ENCODE results near the gene NR1D1. TPM values are rescaled to one million over a fixed set of nuclear protein-coding genes. Genes with fewer than 3 reads are reported as not detected.

NR1D1 gene
- total and polyA plus RNA-seq, 2 of the 13 experiments (the other 11 are each of a cell fraction or from before 2014, with no cell fraction given): 2.1 to 2.7 TPM

- no peak for TF ChIP-seq MED1 (CRISPR knock-in tag; IDR thresholded peaks at IDR 0.05)
- 0 out of 2 replicates have a peak, but pooled peaks have one; percentile 18 for TF ChIP-seq KDM4B (CRISPR knock-in tag; IDR thresholded peaks at IDR 0.05)
- no peak for TF ChIP-seq NONO (IDR thresholded peaks at IDR 0.05)
- TF ChIP-seq NONO (CRISPR knock-in tag; conservative IDR thresholded peaks at IDR 0.05): 0 out of 2 replicates have a peak, but pooled peaks have one; percentile 35
- peak; percentile 85 for TF ChIP-seq NRL (CRISPR knock-in tag; IDR thresholded peaks at IDR 0.05; ENCODE audit: borderline replicate concordance)
- TF ChIP-seq TRIM24 (CRISPR knock-in tag; IDR thresholded peaks at IDR 0.05): no peak
- no peak for TF ChIP-seq ZBTB21 (CRISPR knock-in tag; IDR thresholded peaks at IDR 0.05)
- TF ChIP-seq SIX1 (CRISPR knock-in tag; IDR thresholded peaks at IDR 0.05; ENCODE audit: borderline replicate concordance): no peak
- TF ChIP-seq KMT2A (CRISPR knock-in tag; IDR thresholded peaks at IDR 0.05): 0 out of 2 replicates have a peak, but pooled peaks have one; percentile 50
- no peak for TF ChIP-seq ZNF781 (CRISPR knock-in tag; IDR thresholded peaks at IDR 0.05; ENCODE audit: borderline replicate concordance, not compliant biosample characterization)
- TF ChIP-seq ZBTB7A (CRISPR knock-in tag; IDR thresholded peaks at IDR 0.05): peak; percentile 62; the same call in 1 of the 2 replicates
- peak; percentile 50; the same call in 1 of the 2 replicates for TF ChIP-seq HDAC2 (CRISPR knock-in tag; IDR thresholded peaks at IDR 0.05)
- 0 out of 2 replicates have a peak, but pooled peaks have one; percentile 51 for TF ChIP-seq ZNF691 (CRISPR knock-in tag; IDR thresholded peaks at IDR 0.05; ENCODE audit: borderline replicate concordance, low read depth)
- no peak for TF ChIP-seq HOXD1 (CRISPR knock-in tag; IDR thresholded peaks at IDR 0.05)
- no peak for TF ChIP-seq DDIT3 (CRISPR knock-in tag; IDR thresholded peaks at IDR 0.05)
- TF ChIP-seq SAP130 (CRISPR knock-in tag; IDR thresholded peaks at IDR 0.05; ENCODE audit: low read depth): peak; percentile 76
- 0 out of 2 replicates have a peak, but pooled peaks have one; percentile 39 for TF ChIP-seq JUND (CRISPR knock-in tag; IDR thresholded peaks at IDR 0.05)
- peak; percentile 19; the same call in 1 of the 2 replicates for TF ChIP-seq ZBTB33 (CRISPR knock-in tag; IDR thresholded peaks at IDR 0.05)
- 0 out of 2 replicates have a peak, but pooled peaks have one; percentile 33 for TF ChIP-seq DNMT1 (CRISPR knock-in tag; IDR thresholded peaks at IDR 0.05)
- TF ChIP-seq SOX5 (CRISPR knock-in tag; IDR thresholded peaks at IDR 0.05; ENCODE audit: borderline replicate concordance): 0 out of 2 replicates have a peak, but pooled peaks have one; percentile 24
- 0 out of 2 replicates have a peak, but pooled peaks have one; percentile 6 for TF ChIP-seq MNT (IDR thresholded peaks at IDR 0.05)
- TF ChIP-seq SNRNP70 (IDR thresholded peaks at IDR 0.05; ENCODE audit: low read depth, low read length): no peak
- 0 out of 2 replicates have a peak, but pooled peaks have one; percentile 27 for TF ChIP-seq SALL1 (CRISPR knock-in tag; IDR thresholded peaks at IDR 0.05)
- no peak for TF ChIP-seq RELA (CRISPR knock-in tag; IDR thresholded peaks at IDR 0.05)
- peak; percentile 25; the same call in 1 of the 2 replicates for TF ChIP-seq ZSCAN29 (CRISPR knock-in tag; conservative IDR thresholded peaks at IDR 0.05)
- TF ChIP-seq KLF9 (CRISPR knock-in tag; IDR thresholded peaks at IDR 0.05; ENCODE audit: low read depth): peak; percentile 89; the same call in 1 of the 2 replicates
- no peak for TF ChIP-seq NR3C1 (CRISPR knock-in tag; IDR thresholded peaks at IDR 0.05)
- TF ChIP-seq ZNF883 (CRISPR knock-in tag; IDR thresholded peaks at IDR 0.05; ENCODE audit: not compliant biosample characterization): peak; percentile 10
Measured at GRCh38 chr17:40063901-40064531, 36.4 kb downstream of the NR1D1 start (continued).
